Measurements from ENCODE around the gene DOCK7. TPM values are rescaled to one million over a fixed set of nuclear protein-coding genes. Genes with fewer than 3 reads are reported as not detected.

The DOCK7 gene
- total RNA-seq, 1 donor from 2014 or later, result 63.7 TPM

DNA sequence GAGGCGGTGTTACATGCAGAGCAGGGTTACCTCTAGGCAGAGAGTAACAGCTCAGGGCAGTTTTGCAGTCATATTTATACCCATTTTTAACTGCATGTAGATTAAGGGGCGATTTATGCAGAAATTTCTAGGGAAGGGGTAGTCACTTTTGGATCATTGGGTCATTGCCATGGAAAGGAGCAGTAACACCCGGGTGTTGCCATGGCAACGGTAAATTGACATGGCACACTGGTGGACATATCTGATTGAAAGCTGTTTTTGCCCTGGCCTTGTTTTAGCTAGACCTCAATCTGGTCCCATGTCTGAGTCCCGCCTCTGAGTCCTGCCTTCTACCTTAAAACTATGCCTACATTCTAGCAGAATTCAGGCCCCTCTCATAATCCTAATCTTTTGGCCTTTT lies 263.1 kb downstream of the DOCK7 start:
- Mint-ChIP-seq H3K36me3 (no peaks in the 10 kb centered on the region), H3K4me3 (no peak overlapping the region), H3K27me3 (ENCODE audit: low read depth) (no peaks in the 10 kb centered on the region), H3K4me1 (peaks cover 5% of the 10 kb centered on the region), H3K9me3 (peaks cover 3% of the 10 kb centered on the region), H3K27ac (no peak overlapping the region)
- DNase-seq (ENCODE audit: low spot score in 2 of 2, unreplicated experiment in 2 of 2), result no peak
- TF ChIP-seq, protein P1, sequence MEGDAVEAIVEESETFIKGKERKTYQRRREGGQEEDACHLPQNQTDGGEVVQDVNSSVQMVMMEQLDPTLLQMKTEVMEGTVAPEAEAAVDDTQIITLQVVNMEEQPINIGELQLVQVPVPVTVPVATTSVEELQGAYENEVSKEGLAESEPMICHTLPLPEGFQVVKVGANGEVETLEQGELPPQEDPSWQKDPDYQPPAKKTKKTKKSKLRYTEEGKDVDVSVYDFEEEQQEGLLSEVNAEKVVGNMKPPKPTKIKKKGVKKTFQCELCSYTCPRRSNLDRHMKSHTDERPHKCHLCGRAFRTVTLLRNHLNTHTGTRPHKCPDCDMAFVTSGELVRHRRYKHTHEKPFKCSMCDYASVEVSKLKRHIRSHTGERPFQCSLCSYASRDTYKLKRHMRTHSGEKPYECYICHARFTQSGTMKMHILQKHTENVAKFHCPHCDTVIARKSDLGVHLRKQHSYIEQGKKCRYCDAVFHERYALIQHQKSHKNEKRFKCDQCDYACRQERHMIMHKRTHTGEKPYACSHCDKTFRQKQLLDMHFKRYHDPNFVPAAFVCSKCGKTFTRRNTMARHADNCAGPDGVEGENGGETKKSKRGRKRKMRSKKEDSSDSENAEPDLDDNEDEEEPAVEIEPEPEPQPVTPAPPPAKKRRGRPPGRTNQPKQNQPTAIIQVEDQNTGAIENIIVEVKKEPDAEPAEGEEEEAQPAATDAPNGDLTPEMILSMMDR (IDR thresholded peaks at IDR 0.05; ENCODE audit: unreplicated experiment), result no peak

DNA sequence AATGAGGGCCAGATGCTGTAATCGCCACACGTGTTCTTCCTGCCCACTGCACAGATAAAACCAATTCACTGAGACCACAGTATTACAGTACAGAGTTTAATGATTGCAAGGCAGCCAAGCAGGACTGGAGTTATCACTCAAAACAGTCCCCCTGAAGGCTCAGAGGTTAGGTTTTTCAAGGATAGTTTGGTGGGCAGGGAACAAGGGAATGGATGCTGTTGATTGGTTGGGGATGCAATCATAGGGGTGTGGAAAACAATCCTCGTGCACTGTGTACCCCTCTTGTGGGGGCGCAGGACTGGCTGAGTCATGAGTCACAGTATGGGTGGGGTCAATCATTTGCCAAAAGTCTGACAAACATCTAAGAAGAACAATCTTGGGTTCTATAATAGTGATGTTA lies 263.8 kb downstream of the DOCK7 start:
- peaks cover 3% of the 10 kb centered on the region for H3K9me3 Mint-ChIP-seq

DNA sequence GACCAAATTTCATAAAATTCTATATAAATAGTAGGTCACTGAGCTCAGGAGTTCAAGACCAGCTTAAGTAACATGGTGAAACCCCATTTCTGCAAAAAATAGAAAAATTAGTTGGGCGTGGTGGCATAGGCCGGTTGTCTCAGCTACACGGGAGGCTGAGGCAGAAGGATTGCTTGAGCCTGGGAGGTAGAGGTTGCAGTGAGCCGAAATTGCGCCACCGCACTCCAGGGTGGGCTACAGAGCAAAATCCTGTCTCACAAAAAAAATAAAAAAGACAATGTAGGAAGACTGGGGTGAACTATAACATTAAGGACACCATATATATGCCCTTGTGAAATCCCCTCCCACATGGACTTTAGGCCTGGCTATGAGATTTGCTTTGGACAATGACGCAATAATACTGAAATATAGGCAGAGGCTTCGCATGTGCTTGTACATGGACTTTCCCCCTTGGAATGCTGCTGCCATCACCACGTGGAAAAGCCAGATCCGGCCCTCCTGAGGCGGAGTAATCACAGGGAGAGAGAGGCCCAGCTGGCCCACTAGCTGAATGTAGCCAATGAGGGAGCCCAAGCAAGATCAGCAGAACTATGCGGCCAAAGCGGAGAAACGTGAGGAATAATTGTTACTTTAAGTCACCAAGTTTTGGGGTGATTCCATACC lies 264.5 kb downstream of the DOCK7 start:
- Mint-ChIP-seq H3K9me3 (peaks cover 3% of the 10 kb centered on the region), H3K4me3 (no peak overlapping the region), H3K27me3 (ENCODE audit: low read depth) (no peaks in the 10 kb centered on the region), H3K27ac (no peak overlapping the region), H3K4me1 (peaks cover 5% of the 10 kb centered on the region), H3K36me3 (no peaks in the 10 kb centered on the region)
- TF ChIP-seq, protein P1 (IDR thresholded peaks at IDR 0.05; ENCODE audit: unreplicated experiment), result no peak
- DNase-seq (ENCODE audit: low spot score in 2 of 2, unreplicated experiment in 2 of 2), result no peak

More for the DNA sequence above, 263.8 kb downstream of the DOCK7 start:
- Mint-ChIP-seq H3K4me1 (peaks cover 5% of the 10 kb centered on the region), H3K27me3 (ENCODE audit: low read depth) (no peaks in the 10 kb centered on the region), H3K4me3 (no peak overlapping the region), H3K36me3 (no peaks in the 10 kb centered on the region), H3K27ac (no peak overlapping the region)
- no peak for DNase-seq (ENCODE audit: low spot score in 2 of 2, unreplicated experiment in 2 of 2)
- TF ChIP-seq, protein P1 (IDR thresholded peaks at IDR 0.05; ENCODE audit: unreplicated experiment), result no peak

DNA sequence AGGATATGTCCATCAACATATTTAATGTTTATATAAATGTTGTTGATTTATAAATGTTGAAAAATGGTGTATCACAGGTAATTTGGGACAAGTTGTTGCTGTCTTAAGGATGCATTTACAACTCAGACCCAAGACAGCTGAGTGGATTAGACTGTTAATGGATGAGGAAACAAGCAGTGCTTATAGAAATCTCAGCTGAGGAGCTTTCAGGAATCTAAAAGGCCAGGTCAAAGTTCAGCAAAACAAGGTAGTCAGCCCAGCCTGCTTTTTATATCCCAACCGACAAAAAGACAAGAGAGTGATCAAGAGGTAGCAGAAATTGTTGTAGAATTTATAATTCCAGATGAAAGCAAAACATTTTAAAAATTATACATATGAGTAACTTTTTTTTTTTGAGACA lies 268.0 kb downstream of the DOCK7 start:
- Mint-ChIP-seq H3K4me1 (no peaks in the 10 kb centered on the region), H3K27ac (no peak overlapping the region), H3K4me3 (no peak overlapping the region), H3K27me3 (ENCODE audit: low read depth) (no peaks in the 10 kb centered on the region), H3K9me3 (no peaks in the 10 kb centered on the region), H3K36me3 (no peaks in the 10 kb centered on the region)
- DNase-seq (ENCODE audit: low spot score in 2 of 2, unreplicated experiment in 2 of 2), result no peak
- TF ChIP-seq, protein P1 (IDR thresholded peaks at IDR 0.05; ENCODE audit: unreplicated experiment), result no peak

DNA sequence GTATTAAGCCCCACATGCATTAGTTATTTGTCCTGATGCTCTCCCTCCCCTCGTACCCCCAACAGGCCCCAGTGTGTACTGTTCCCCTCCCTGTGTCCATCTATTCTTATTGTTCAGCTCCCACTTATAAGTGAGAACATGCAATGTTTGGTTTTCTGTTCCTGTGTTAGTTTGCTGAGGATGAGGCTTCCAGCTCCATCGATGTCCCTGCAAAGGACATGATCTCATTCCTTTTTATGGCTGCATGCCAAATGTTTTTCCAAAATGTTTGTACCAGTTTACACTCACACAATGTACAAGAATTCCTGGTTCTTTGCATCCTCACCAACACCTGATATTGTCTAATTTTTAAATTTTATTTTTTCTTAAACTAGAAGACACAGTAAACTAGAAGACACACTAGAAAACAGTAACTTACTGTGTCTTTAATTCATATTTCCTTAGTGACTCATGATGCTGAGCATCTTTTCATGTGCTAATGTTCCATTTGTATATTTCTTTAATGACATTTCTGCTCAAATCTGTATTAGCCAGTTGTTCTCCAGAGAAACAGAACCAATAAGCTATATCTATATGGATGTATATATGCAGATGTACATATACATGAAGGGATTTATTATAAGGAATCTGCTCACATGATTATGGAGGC lies 270.7 kb downstream of the DOCK7 start:
- H3K4me1 Mint-ChIP-seq, result no peaks in the 10 kb centered on the region
- no peaks in the 10 kb centered on the region for H3K9me3 Mint-ChIP-seq
- no peaks in the 10 kb centered on the region for H3K27me3 Mint-ChIP-seq (ENCODE audit: low read depth)
- H3K36me3 Mint-ChIP-seq, result no peaks in the 10 kb centered on the region
- no peak overlapping the region for H3K27ac Mint-ChIP-seq
- no peak overlapping the region for H3K4me3 Mint-ChIP-seq
- no peak for DNase-seq (ENCODE audit: low spot score in 2 of 2, unreplicated experiment in 2 of 2)
- TF ChIP-seq, protein P1 (IDR thresholded peaks at IDR 0.05; ENCODE audit: unreplicated experiment), result no peak
